Left cardiac atrium (tissue), 4 donors: Measurements from ENCODE around the gene LLGL1. TPM values are rescaled to one million over a fixed set of nuclear protein-coding genes. Genes with fewer than 3 reads are reported as not detected.

ENCODE experiments used
- ATAC-seq, 2 donors: fragments of 200-7000 bp; cut with Tn5 transposase; one replicate each; pipeline ENCODE4 v1.9.1; 2020; ENCODE audit warnings: mild to moderate bottlenecking in 2 of 2, moderate library complexity in 2 of 2
- DNase-seq: peaks from one replicate; pipeline ENCODE4 v3.0.0-alpha.2; 2020
- intact Hi-C, 2 donors: fragments of 100-400 bp; cut with DNase I; formaldehyde crosslinking; loops; one replicate each; pipeline versions ENCODE4 v1.14.1 to v1.15.1; 2022 to 2023
- total RNA-seq, 2 donors: library from RNA; stranded (reverse); fragmentation: NEBNext Ultra II Directional; extraction: Animal tissue kit (Norgen Biotek cat#: 25700); gene quantifications; one replicate each; pipeline ENCODE4 v1.2.1, GENCODE V29; 2021
- donor health status: DM: no; HTN: yes; CAD: no.
- donor health status: DM: no; HTN: yes; CAD: no; lungs with severe emphysema.
- donor health status: DM: yes; HTN: yes; CAD: no.
- donor health status: Dilated cardiomyopathy.

LLGL1 gene
- total RNA-seq, 2 donors from 2014 or later, result 10.9 to 11.0 TPM

DNA sequence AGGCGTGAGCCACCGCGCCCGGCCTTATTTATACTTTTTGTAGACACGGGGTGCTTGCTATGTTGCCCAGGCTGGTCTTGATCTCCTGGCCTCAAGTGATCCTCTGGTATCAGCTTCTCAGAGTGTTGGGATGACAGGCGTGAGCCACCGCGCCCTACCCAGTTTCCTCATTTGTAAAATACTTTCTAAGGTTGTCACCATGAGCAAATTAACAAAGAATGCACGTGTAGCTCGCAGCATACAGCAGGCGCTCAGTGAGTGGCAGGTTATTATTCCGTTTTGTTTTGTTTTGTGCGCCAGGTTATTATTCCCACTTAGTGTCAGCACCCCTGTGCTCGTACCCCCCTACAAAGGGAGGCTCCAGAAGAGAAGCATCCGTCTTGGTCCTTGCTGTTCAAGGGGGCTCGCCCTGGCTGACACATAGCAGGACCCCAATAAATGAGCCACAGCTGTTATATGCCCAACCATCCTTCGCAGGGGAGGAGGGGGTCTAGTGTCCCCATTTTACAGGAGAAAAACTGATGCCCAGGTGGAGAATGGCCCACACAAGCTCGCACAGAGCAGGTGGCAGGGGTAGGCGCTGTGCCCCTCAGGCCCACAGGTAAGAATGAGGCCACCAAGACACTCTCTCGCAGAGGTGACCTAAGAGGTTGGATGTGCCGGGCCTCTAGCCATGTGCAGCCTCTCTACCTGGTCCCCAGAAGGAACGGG, 34.3 kb downstream of the LLGL1 start:
- no peak for ATAC-seq
- no peak for DNase-seq
- intact Hi-C loops, result loop anchor here in 1 of 2 donors (5.0 kb wide), 2 partner anchors 42 to 53 kb away; partner anchors contain the start of gene TOP3A

DNA sequence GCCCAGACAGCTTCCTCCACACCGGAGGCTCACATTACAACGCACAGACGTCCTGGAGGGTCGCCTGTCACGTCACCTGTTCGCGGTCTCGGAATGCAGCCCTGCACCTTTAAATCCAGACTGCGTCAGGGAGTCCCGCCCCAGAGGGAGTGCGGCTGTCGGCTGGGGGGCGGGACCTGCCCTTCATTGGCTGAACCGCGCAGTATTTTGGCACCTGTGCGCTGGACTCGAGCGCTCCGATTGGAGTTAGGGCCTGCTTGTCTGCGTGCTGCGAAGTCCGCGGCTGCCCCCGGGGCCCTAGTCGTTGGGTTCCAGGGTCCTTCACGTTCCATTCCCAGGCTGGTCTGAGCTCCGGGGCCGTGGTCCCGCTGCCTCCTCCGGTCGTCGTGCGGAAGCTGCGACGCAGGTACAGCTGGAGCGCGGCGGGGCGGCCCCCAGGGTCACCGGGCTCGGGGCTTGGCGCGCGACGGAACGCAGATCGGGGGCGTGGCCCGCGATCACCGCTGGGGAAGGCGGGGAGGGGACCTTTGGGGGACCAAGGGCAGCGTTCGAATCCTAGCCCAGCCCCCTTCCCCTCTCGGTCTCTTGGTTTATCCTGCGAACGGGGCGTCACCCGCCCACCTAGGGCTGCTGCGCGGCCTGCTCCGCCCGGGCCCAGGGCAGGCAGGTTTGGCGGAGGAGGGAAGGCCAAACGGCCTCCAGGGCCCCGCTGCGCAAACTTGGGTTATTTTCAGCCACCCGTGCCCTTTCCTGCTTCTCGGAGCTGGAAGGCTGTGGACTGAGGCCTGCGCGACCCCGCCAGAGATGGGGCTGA, 35.1 kb downstream of the LLGL1 start, which contains the start of gene MIEF2:
MIEF2 (plus strand) TSS at position 331 of the 814 bp plus-strand sequence. CDS start 2,059 bp downstream, outside the sequence.
- peak; percentile 97 for DNase-seq
- ATAC-seq, result peak; percentile 88 to 91
- intact Hi-C loops, result no loop called here

DNA sequence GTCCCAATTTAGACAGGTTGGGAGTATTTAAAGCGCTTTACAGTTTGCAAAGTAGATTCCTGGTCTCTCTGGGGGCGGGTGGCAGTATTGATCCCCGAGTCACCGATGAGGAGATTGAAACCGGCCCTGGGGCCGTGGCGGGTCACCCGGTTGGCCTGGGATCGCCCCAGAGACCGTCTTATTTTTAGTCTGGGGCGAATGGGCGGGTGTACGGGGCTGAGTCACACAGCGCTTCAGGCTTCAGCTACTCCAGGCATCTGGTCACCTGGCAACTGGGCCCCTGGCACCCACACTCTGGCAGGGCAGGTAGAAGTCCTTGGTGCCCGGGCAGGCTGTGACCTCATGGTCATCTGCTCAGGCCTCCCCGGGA, 35.7 kb downstream of the LLGL1 start:
- peak; percentile 77 for DNase-seq
- intact Hi-C loops, result no loop called here
- peak; percentile 16 to 62 for ATAC-seq

DNA sequence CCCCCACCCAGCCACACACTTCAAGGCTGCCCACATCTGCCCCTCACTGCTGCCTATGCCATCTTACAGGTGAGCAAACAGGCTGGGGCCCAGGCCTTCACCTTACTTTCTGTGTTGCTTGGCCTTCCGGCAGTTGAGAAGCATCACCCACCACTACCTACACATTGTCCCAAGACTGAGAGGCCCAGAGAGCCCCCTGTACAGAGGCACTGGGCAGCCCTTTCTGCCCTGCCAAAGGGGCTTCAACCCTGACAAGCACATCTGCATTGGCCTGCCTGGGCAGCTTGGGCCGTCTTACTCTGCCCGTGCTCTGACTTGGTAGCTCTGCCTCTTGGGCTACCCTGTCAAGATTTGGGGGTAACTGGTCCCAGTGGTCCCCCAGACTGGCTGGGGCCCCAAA, 36.2 kb downstream of the LLGL1 start:
- ATAC-seq (no peak), DNase-seq (no peak)
- intact Hi-C loops, result no loop called here

DNA sequence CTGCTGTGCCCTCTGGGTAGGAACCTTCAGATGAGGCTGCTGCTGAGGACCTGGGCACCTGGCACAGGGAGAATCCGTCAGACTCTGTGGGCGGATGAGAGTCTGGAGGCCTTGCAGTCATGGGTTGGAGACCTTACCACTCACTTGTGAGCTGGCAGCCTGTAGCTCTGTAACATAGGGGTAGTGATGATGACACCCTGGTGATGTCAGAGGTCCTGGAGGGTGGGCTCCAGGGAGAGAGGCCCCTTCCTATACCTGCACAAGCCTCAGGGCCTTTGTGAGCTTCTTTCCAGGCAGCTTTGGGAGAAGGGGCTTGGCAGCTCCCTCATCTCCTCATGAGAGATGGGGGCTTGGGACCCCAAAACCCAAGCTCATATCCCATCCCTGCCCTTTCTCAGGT, 36.7 kb downstream of the LLGL1 start:
- intact Hi-C loops, result no loop called here
- ATAC-seq, result no peak
- DNase-seq, result no peak

DNA sequence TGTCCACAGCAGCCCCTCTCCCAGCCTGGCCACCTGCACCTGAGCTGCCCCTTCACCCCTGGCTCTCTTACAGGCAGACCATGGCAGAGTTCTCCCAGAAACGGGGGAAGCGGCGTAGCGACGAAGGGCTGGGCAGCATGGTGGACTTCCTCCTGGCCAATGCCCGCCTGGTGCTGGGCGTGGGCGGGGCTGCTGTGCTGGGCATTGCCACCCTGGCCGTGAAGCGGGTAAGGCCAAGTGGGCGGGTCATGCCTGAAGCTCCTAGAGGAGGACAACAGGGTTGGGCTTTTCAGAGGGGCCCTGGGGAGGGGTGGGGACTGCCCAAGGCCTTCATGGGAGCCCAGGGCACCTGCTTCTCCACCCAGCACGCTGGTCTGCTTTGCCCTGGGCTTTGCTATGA, 37.2 kb downstream of the LLGL1 start:
- intact Hi-C loops, result no loop called here
- no peak for ATAC-seq
- no peak for DNase-seq

DNA sequence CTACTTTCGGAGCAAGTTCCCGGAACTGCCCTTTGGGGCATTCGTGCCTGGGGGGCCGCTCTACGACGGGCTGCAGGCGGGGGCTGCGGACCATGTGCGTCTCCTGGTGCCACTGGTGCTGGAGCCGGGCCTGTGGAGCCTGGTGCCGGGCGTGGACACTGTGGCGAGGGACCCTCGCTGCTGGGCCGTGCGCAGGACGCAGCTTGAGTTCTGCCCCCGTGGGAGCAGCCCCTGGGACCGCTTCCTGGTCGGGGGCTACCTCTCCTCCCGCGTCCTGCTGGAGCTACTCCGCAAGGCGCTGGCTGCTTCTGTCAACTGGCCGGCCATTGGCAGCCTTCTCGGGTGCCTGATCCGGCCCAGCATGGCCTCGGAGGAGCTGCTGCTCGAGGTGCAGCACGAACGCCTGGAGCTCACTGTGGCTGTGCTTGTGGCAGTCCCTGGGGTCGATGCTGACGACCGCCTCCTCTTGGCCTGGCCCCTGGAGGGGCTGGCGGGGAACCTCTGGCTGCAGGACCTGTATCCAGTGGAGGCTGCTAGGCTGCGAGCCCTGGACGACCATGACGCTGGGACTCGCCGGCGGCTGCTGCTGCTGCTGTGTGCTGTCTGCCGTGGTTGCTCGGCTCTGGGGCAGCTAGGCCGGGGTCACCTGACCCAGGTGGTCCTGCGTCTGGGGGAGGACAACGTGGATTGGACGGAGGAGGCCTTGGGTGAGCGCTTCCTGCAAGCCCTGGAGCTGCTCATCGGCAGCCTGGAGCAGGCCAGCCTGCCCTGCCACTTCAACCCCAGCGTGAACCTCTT, 38.6 kb downstream of the LLGL1 start:
- no peak for DNase-seq
- ATAC-seq, result no peak
- intact Hi-C loops, result no loop called here

DNA sequence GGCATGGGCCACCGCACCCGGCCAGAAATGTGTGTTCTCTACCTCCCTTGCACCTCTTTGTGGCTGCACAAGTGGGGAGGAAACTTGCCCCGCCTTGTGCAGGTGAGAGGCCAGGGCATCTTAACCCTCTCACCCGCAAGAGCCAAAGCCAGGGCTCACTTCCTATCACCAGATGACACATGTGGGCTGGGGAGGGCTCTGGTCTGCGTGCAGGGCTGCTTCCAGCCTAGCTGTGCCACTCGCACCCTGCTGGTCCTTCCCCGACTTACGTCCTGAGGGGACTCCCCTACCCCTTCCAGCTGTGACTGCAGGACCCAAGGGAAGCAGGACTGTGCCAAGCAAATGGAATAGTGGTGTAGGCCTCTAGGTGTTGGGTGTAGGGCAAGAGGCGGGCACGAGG, 41.9 kb downstream of the LLGL1 start:
- intact Hi-C loops, result no loop called here
- no peak for ATAC-seq
- no peak for DNase-seq

DNA sequence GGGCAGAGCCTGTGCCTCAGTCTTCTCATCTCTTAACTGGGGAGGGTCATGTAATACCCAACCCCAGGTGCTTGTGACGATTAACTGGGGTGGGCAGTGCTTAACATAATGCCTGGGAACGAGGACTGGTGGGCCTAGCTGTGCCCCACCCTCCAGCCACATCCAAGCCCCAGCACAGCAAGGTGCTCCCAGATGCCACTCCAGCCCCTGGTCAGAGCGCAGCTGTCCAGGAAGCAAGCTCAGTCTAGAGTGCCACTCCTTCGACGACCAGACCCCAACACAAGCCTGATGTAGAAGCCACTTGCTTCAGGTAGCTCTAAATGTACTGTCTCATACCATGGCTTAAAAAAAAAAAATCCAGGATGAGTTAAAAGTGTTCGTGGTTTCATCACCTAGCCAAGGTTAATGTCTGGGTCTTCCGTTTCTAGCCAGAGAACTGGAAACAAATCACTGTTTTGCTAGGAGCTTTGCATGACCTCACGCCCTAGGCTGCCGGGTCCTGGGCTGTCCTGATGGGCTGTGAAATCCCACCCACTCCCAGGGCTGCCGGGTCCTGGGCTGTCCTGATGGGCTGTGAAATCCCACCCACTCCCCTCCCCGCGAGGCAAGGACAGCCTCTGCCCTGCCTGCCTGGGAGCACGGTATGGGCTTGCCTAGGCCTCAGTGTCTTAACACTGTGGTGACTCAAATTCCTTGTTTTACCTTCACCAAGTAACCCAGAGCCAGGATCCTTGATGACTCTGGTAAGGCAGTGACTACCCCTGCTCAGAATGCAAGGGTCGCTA, 42.7 kb downstream of the LLGL1 start:
- intact Hi-C loops, result no loop called here
- DNase-seq (no peak), ATAC-seq (peak in 1 of 2 donors; percentile 19)

DNA sequence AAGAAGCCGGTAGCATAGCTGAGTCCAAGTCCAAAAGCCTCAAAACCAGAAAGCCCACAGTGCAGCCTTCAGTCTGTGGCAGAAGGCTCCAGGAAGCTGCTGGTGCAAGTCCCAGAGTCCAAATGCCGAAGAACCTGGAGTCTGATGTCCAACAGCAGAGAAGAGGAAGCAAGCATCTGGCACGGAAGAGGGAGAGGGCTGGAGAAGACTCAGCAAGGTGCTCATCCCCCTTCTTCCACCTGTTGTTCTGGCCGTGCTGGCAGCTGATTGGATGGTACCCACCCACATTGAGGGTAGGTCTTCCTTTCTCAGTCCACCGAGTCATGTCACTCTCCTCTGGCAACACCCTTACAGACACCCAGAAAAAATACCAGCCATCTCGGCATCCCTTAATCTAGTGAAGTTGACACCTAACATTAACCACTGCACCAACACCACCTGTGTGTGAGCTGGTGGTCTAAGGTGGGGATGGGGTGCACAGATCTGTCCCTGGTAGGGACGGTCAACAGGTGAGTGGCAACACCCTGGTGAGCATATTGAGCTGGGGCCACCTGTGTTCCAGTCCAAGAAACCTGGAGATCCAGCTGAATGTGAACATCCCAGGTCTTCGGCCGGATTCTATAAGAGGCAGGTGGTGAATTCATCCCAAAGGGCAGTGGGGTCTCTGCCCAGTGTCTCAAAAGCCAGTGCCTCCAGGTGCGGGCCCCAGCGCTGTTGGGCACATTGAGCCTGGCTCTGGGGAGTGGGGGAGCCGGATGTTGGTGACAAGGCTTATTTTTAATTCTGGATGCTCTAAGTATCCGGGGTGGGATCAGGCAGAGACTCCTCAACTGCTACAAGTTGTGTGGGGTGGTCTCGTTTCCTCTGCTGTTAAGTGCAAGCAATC, 44.9 kb downstream of the LLGL1 start:
- no peak for ATAC-seq
- DNase-seq, result no peak
- intact Hi-C loops, result no loop called here

DNA sequence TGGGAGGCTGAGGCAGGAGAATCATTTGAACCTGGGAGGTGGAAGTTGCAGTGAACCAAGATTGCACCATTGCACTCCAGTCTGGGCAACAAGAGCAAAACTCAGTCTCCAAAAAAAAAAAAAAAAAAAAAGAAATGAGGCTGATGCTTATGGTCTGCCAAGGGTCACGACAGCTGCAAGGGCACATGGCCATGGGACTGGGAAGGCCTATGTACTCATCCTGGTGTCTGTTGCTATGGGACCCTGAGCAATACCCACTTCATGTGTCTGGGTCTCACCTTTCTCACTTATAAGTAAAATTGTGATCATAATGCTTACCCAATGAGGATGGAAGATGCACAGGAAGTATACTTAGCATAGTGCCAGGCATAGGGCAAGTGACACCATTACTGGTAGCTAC, 51.6 kb downstream of the LLGL1 start:
- ATAC-seq (no peak), DNase-seq (no peak)
- intact Hi-C loops, result no loop called here

DNA sequence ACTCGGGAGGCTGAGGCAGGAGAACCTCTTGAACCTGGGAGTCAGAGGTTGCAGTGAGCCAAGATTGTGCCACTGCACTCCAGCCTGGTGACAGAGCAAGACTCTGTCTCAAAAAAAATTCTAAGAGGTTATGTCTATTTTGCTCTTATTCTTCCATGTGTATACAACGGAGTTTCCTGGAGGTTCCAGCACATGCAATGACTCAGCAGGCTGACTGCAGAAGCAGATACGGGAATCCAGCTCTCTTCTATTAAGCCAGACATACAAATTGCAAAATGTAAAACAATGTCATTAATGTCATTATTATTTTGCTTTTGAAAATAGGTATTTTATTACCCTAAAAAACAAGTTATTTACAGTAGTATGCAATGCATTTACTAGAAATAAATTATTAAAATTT, 53.4 kb downstream of the LLGL1 start:
- ATAC-seq (no peak), DNase-seq (no peak)
- intact Hi-C loops, result no loop called here

DNA sequence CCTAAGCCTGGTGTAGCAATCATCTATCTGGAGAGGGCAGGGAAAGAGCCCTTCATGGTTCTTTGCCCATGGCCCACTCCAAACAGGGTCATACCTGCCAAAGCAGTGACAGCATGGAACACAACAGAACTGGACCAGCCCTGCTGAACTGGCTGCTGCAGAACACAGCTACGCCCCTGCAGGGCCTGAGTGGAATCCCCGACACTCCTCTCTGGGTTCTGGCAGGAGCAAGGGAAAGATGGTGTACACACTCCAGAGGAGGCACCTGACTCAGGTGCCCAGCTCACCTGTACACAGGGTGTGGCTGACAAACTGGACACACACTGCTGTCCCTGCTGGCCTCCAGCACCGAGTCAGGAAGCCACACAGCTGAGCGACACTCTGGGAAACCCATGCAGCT, 54.8 kb downstream of the LLGL1 start:
- DNase-seq, result no peak
- intact Hi-C loops, result no loop called here
- no peak for ATAC-seq

DNA sequence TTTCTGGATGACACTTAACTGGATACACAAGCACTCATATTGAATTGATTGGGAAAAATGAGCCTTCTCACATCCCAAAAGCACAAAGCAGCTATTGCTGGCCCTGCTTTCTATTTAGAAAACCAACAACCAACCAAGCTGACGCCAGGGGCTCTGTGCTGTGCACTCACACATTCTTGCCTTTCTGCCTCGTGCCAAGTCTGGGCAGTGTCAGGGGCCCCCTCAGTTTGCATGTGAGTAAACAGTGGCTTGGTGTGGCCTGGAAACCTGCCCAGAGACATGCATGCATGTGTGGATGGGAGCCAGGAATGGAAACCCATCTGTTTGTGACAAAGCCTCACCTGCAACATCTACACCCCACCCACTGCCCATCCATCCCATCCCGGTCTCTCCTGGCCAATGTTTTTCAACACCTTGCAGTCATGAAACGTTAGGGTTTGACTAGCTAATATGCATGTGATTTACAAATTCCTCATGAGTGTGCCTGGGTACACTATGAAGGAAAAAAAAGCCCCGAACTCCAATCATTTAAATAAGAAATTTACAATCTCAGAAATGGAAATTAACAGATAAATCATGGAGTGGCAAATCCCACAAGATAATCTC, 55.4 kb downstream of the LLGL1 start:
- peak in 1 of 2 donors; percentile 58 for ATAC-seq
- no peak for DNase-seq
- intact Hi-C loops, result no loop called here

DNA sequence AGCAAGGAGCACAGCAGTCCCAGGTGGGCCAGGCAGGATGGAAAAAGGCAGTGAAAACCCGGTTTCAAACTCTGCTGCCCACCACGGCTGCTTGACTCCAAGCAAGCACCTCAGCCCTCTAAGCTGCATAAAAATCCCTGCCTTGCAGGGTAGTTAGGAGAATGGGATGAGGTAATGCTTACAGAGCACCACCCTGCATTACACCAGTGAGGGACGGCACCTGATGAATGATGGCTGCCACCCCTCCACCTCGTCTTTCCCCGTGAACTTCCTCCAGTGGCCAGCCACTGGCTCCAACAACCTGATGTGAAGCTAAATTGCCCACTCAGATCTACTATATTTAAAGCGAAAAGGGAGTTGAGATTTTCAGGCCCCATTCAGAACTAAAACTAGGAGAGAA, 56.4 kb downstream of the LLGL1 start:
- DNase-seq (no peak), ATAC-seq (no peak)
- intact Hi-C loops, result no loop called here

DNA sequence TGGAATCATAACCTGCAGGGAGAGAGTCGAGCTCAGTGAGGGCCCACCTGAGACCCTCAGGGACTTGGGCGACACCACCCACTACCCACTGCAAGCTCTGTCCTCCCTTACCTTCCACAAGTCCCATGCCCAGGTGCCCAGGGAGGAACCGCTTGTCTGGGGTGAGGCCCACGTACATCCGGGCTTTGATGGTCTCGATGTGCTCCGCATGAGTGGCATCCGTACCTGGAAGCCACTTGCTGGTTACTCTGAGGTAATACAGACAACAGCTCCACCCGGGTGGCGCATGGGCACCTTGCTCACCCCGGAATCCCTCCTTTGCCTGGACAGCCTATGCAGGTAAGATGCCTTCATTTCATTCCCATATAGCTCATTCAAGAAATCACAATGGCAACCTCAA, 59.9 kb downstream of the LLGL1 start:
- DNase-seq, result no peak
- intact Hi-C loops, result no loop called here

DNA sequence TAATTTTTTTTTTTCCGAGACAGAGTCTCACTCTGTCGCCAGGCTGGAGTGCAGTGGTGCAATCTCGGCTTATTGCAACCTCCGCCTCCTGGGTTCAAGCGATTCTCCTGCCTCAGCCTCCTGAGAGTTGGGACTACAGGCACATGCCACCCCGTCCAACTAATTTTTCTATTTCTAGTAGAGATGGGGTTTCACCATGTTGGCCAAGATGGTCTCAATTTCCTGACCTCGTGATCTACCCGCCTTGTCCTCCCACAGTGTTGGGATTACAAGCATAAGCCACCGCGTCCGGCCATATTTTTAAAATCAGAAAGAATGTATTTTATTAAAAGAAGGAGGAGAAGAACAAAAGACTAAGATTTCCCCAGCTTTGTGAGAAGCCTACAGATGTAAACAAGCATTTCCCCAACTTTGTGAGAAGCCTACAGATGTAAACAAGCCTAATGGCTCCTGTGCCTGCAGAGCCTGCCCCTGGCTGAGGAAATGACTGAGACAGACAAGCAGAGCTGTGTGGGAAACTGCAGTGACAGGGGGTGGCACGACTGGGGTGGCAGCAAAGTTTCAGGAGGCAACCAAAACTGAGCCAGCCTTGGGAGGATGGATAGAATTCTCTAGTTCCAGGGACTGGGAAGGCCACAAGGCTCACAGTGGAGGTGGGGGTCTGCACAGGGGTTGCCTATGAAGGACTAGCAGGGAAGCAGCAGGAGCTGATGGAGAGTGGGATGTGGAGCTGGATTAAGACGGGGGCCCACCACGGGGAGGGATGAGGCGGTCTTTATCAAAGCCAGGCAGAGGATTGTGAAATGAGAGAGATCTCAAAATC, 66.5 kb downstream of the LLGL1 start:
- intact Hi-C loops, result no loop called here
- ATAC-seq (no peak), DNase-seq (no peak)

More for the DNA sequence above, 59.9 kb downstream of the LLGL1 start:
- no peak for ATAC-seq
